Measurements from ENCODE around the gene GAL3ST1. TPM values are rescaled to one million over a fixed set of nuclear protein-coding genes. Genes with fewer than 3 reads are reported as not detected.
A peak's percentile ranks its signal among the peaks of the same experiment; 100 is the strongest.
"Not testable (repeated sequence)": the region's sequence is repeated elsewhere in the genome, so short reads cannot be mapped to it uniquely, and the experiment has no call there.

GAL3ST1 gene, protein sequence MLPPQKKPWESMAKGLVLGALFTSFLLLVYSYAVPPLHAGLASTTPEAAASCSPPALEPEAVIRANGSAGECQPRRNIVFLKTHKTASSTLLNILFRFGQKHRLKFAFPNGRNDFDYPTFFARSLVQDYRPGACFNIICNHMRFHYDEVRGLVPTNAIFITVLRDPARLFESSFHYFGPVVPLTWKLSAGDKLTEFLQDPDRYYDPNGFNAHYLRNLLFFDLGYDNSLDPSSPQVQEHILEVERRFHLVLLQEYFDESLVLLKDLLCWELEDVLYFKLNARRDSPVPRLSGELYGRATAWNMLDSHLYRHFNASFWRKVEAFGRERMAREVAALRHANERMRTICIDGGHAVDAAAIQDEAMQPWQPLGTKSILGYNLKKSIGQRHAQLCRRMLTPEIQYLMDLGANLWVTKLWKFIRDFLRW
- total RNA-seq: 2.6 TPM

DNA sequence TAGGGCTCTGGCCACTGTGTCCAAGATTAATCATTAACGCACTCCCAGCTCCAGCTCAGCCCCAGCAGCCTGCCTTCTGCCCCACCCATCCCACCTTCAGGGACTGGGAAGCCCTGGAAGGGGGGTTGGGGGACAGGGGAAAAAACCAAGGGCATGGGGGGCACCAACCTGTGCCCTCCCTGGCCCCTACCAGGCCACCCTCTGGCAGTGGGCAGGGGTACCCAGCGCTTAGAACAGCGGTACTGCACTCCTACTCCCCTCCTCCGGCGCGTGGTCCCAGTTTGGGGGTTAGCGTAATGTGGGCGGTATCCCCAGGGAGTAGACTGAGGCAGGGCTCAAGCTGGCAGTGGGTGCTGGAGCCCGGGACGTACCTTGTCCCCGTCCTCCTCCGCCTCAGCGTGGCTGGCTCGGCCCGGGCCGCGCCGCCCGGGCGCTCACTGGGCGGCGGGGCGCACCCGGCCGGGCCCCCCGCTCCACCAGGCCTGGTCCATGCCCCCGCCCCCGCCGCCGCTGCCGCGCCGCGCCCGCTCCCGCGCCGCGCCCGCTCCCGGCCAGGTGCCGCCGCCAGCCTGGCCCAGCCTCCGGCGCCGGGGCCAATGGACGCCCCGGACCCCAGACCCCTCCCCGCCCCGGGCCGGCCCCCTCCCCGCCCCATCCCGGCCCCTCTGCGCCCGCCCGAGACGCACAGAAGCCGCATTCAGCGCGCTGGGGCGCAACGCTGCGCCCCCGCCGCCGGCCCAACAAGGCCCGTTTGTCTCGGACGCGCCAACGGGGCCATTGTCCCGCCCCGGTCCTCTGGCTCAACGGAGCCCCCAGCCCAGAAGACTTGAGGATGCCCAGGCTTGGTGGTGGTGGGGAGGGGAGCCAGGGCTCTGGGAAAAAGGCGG lies at the start of gene GAL3ST1:
GAL3ST1 (minus strand) TSS at position 571 of the 887 bp plus-strand sequence. CDS start 17,273 bp downstream, outside the sequence.
- Histone ChIP-seq H3K27ac (ENCODE audit: low read depth, low read length) (no peak within 1 kb of the TSS), H3K36me3 (ENCODE audit: control insufficient read depth in 3 of 3, insufficient read depth in 3 of 3, low read length in 3 of 3) (peaks cover 33 to 39% (median 37%) of the 10 kb centered on the region in 3 donors), H3K9ac (ENCODE audit: low read depth in 1 of 3, low read length in 3 of 3) (peak within 1 kb of the TSS in 1 of 3 donors; percentile 33), H3K4me1 (ENCODE audit: control insufficient read depth in 3 of 3, insufficient read depth in 3 of 3, low read length in 3 of 3) (peaks cover 19 to 25% (median 24%) of the 10 kb centered on the region in 3 donors), H3K9me3 (ENCODE audit: control insufficient read depth in 3 of 3, low read length in 3 of 3) (no peaks in the 10 kb centered on the region), H3K4me3 (ENCODE audit: low read length in 3 of 3) (peak within 1 kb of the TSS in 1 of 3 donors; percentile 29), H3K27me3 (ENCODE audit: control insufficient read depth in 3 of 3, insufficient read depth in 3 of 3, low read length in 3 of 3) (no peaks in the 10 kb centered on the region)

DNA sequence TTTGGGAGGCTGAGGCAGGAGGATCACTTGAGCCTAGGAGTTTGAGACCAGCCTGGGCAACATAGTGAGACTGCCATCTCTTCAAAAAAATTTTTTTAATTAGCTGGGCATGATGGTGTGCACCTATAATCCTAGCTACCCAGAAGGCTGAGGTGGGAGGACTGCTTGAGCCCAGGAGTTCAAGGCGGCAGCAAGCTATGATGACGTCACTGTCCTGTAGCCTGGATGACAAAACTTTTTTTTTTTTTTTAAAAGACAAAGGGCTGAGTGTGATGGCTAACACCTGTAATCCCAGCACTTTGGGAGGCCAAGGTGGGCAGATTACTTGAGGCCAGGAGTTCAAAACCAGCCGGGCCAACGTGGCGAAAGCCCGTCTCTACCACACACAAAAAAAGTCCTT lies 45.4 kb upstream of the GAL3ST1 start:
- H3K9me3 ChIP-seq (ENCODE audit: control insufficient read depth in 3 of 3, low read length in 3 of 3); H3K27me3 ChIP-seq (ENCODE audit: control insufficient read depth in 3 of 3, insufficient read depth in 3 of 3, low read length in 3 of 3); H3K4me3 ChIP-seq (ENCODE audit: low read length in 3 of 3); H3K27ac ChIP-seq (ENCODE audit: low read depth, low read length); H3K4me1 ChIP-seq (ENCODE audit: control insufficient read depth in 3 of 3, insufficient read depth in 3 of 3, low read length in 3 of 3); H3K9ac ChIP-seq (ENCODE audit: low read depth in 1 of 3, low read length in 3 of 3): not testable (repeated sequence)
- H3K36me3 ChIP-seq (ENCODE audit: control insufficient read depth in 3 of 3, insufficient read depth in 3 of 3, low read length in 3 of 3): peaks cover 6 to 22% (median 8%) of the 10 kb centered on the region in 3 donors

DNA sequence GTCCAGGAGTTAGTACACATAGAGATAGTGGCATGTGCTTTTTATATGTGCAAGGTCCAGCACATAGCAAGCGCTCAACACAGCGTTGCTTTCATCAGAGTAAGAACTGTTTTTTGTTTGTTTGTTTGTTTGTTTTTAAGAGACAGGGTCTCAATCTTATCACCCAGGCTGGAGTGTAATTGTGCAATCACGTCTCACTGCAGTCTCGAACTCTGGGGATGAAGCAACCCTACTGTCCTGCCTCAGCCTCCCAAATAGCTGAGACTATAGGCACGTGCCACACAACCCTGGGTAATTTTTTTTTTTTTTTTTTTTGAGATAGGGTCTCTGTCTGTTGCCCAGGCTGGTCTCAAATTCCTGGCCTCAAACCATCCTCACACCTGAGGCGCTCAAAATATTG lies 43.4 kb upstream of the GAL3ST1 start:
- H3K36me3 ChIP-seq (ENCODE audit: control insufficient read depth in 3 of 3, insufficient read depth in 3 of 3, low read length in 3 of 3): peaks cover 6 to 27% (median 10%) of the 10 kb centered on the region in 3 donors
- H3K4me1 ChIP-seq (ENCODE audit: control insufficient read depth in 3 of 3, insufficient read depth in 3 of 3, low read length in 3 of 3): no peaks in the 10 kb centered on the region
- no peak overlapping the region for H3K4me3 ChIP-seq (ENCODE audit: low read length in 3 of 3)
- no peak overlapping the region for H3K27ac ChIP-seq (ENCODE audit: low read depth, low read length)
- no peaks in the 10 kb centered on the region for H3K9me3 ChIP-seq (ENCODE audit: control insufficient read depth in 3 of 3, low read length in 3 of 3)
- H3K27me3 ChIP-seq (ENCODE audit: control insufficient read depth in 3 of 3, insufficient read depth in 3 of 3, low read length in 3 of 3): no peaks in the 10 kb centered on the region
- no peak overlapping the region for H3K9ac ChIP-seq (ENCODE audit: low read depth in 1 of 3, low read length in 3 of 3)

DNA sequence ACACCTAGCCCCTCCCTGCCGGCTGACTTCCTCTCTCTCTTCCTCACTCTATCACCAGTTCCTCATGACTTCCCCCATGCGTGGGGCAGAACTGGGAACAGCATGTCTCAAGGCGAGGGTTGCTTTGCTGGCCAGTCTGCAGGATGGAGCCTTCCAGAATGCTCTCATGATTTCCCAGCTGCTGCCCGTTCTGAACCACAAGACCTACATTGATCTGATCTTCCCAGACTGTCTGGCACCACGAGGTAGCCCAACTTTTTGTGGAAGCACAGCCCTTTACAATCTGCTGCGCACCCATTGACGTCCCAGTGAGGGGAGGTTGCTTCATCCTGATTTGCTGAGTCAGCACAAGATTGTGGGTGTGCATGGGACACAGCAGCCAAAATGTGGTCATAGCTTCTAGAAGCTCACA lies 41.1 kb upstream of the GAL3ST1 start:
- Histone ChIP-seq H3K4me3 (ENCODE audit: low read length in 3 of 3) (no peak overlapping the region), H3K27ac (ENCODE audit: low read depth, low read length) (no peak overlapping the region), H3K4me1 (ENCODE audit: control insufficient read depth in 3 of 3, insufficient read depth in 3 of 3, low read length in 3 of 3) (no peaks in the 10 kb centered on the region), H3K9me3 (ENCODE audit: control insufficient read depth in 3 of 3, low read length in 3 of 3) (no peaks in the 10 kb centered on the region), H3K36me3 (ENCODE audit: control insufficient read depth in 3 of 3, insufficient read depth in 3 of 3, low read length in 3 of 3) (peaks cover 6 to 22% (median 6%) of the 10 kb centered on the region in 3 donors), H3K27me3 (ENCODE audit: control insufficient read depth in 3 of 3, insufficient read depth in 3 of 3, low read length in 3 of 3) (no peaks in the 10 kb centered on the region), H3K9ac (ENCODE audit: low read depth in 1 of 3, low read length in 3 of 3) (no peak overlapping the region)

DNA sequence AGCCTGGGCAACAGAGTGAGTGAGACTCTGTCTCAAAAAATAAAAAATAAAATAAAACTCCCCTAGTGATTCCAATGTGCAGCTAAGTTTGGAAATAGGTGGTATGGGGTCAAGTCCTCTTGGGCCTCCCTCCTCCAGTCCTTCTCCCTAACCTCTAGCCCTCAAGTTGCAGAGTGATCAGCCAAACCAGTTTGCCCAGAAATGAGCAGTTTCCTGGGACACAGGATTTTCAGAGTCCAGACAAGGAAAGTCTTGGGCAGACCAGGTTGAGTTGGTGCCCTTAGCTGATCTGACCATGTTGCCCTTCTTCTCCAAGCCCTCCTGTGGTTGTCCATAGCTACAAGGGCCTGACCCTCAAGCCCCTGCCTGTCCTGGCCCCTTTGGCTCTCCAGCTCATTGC lies 40.4 kb upstream of the GAL3ST1 start:
- Histone ChIP-seq H3K4me3 (ENCODE audit: low read length in 3 of 3) (no peak overlapping the region), H3K27ac (ENCODE audit: low read depth, low read length) (no peak overlapping the region), H3K9me3 (ENCODE audit: control insufficient read depth in 3 of 3, low read length in 3 of 3) (no peaks in the 10 kb centered on the region), H3K27me3 (ENCODE audit: control insufficient read depth in 3 of 3, insufficient read depth in 3 of 3, low read length in 3 of 3) (no peaks in the 10 kb centered on the region), H3K36me3 (ENCODE audit: control insufficient read depth in 3 of 3, insufficient read depth in 3 of 3, low read length in 3 of 3) (peaks cover 6 to 18% (median 6%) of the 10 kb centered on the region in 3 donors), H3K9ac (ENCODE audit: low read depth in 1 of 3, low read length in 3 of 3) (no peak overlapping the region), H3K4me1 (ENCODE audit: control insufficient read depth in 3 of 3, insufficient read depth in 3 of 3, low read length in 3 of 3) (peaks cover 0 to under 1% (median 0%) of the 10 kb centered on the region in 3 donors)

DNA sequence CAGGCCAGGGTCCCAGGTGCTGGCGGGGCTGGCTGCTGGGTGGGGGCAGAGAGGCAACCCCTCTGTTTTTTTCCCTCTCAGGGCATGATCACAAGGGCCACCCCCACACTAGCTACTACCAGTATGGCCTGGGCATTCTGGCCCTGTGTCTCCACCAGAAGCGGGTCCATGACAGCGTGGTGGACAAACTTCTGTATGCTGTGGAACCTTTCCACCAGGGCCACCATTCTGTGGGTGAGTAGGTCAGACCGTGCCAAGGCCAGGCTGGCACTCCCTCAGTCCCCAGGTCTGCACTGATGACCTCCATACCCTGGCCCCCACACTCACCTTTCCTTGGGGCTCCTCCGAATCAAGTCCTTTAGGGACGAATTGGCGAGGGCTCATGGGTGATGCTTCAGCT lies 39.8 kb upstream of the GAL3ST1 start:
- Histone ChIP-seq H3K4me3 (ENCODE audit: low read length in 3 of 3) (no peak overlapping the region), H3K27me3 (ENCODE audit: control insufficient read depth in 3 of 3, insufficient read depth in 3 of 3, low read length in 3 of 3) (no peaks in the 10 kb centered on the region), H3K9me3 (ENCODE audit: control insufficient read depth in 3 of 3, low read length in 3 of 3) (no peaks in the 10 kb centered on the region), H3K4me1 (ENCODE audit: control insufficient read depth in 3 of 3, insufficient read depth in 3 of 3, low read length in 3 of 3) (peaks cover 2 to 6% (median 4%) of the 10 kb centered on the region in 3 donors), H3K27ac (ENCODE audit: low read depth, low read length) (no peak overlapping the region), H3K9ac (ENCODE audit: low read depth in 1 of 3, low read length in 3 of 3) (no peak overlapping the region), H3K36me3 (ENCODE audit: control insufficient read depth in 3 of 3, insufficient read depth in 3 of 3, low read length in 3 of 3) (peaks cover 4 to 18% (median 5%) of the 10 kb centered on the region in 3 donors)

DNA sequence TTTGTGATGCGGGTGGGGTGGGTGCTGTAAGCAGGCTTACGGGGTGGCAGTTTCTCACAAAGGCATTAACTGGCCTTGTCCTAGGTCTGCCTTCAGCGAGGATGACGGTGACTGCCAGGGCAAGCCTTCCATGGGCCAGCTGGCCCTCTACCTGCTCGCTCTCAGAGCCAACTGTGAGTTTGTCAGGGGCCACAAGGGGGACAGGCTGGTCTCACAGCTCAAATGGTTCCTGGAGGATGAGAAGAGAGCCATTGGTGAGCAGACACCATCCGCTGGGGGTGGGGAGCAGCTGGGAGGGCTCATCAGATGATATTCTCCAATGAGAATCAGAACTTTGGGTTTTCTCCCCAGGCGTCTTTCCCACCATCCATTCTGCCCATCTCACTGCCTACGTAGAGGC lies 38.3 kb upstream of the GAL3ST1 start:
- Histone ChIP-seq H3K9ac (ENCODE audit: low read depth in 1 of 3, low read length in 3 of 3) (no peak overlapping the region), H3K36me3 (ENCODE audit: control insufficient read depth in 3 of 3, insufficient read depth in 3 of 3, low read length in 3 of 3) (peaks cover 3 to 18% (median 5%) of the 10 kb centered on the region in 3 donors), H3K9me3 (ENCODE audit: control insufficient read depth in 3 of 3, low read length in 3 of 3) (no peaks in the 10 kb centered on the region), H3K4me3 (ENCODE audit: low read length in 3 of 3) (no peak overlapping the region), H3K4me1 (ENCODE audit: control insufficient read depth in 3 of 3, insufficient read depth in 3 of 3, low read length in 3 of 3) (peaks cover 13 to 19% (median 14%) of the 10 kb centered on the region in 3 donors), H3K27ac (ENCODE audit: low read depth, low read length) (no peak overlapping the region), H3K27me3 (ENCODE audit: control insufficient read depth in 3 of 3, insufficient read depth in 3 of 3, low read length in 3 of 3) (no peaks in the 10 kb centered on the region)

DNA sequence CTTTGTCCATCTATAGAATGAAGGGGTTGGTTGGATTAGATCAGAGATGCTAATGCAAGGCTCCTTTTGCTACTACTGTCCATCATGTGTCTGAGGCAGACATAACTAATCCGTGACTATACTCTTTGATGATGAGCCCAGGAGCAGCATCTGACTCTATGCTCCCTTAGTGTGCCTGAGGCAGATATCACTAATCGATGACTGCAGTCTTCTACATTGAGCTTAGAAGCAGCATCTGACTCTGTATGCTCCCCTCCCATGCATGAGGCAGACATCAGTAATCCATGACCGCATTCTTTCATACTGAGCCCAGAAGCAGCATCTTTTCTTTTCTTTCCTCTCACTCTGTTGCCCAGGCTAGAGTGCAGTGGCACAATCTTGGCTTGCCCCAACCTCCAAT lies 36.7 kb upstream of the GAL3ST1 start:
- Histone ChIP-seq H3K4me3 (ENCODE audit: low read length in 3 of 3) (no peak overlapping the region), H3K36me3 (ENCODE audit: control insufficient read depth in 3 of 3, insufficient read depth in 3 of 3, low read length in 3 of 3) (peaks cover 0 to 13% (median 5%) of the 10 kb centered on the region in 3 donors), H3K27ac (ENCODE audit: low read depth, low read length) (no peak overlapping the region)

DNA sequence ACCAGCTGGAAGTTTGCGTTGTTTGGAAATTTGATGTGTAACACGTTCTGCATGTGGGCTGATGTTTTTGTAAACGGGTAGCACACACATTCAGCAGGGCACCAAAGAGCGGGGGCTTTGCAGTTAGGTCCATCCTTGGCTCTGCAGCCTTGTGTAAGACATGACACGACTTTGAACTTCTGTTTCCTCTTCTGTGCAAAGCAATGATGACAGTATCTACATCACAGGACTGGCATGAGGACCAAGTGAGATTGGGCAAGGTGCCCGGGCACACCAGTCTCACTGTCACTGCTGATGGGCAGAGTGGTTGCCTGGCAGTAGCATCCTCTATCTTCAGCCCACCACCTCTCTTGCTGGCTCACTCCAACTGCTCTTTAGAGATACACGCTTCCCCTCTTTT lies 35.8 kb upstream of the GAL3ST1 start:
- Histone ChIP-seq H3K9me3 (ENCODE audit: control insufficient read depth in 3 of 3, low read length in 3 of 3) (no peaks in the 10 kb centered on the region), H3K27ac (ENCODE audit: low read depth, low read length) (no peak overlapping the region), H3K36me3 (ENCODE audit: control insufficient read depth in 3 of 3, insufficient read depth in 3 of 3, low read length in 3 of 3) (peaks cover 0 to 11% (median 3%) of the 10 kb centered on the region in 3 donors), H3K9ac (ENCODE audit: low read depth in 1 of 3, low read length in 3 of 3) (no peak overlapping the region), H3K27me3 (ENCODE audit: control insufficient read depth in 3 of 3, insufficient read depth in 3 of 3, low read length in 3 of 3) (no peaks in the 10 kb centered on the region), H3K4me1 (ENCODE audit: control insufficient read depth in 3 of 3, insufficient read depth in 3 of 3, low read length in 3 of 3) (peaks cover 31 to 32% (median 31%) of the 10 kb centered on the region in 3 donors), H3K4me3 (ENCODE audit: low read length in 3 of 3) (no peak overlapping the region)

More for the DNA sequence above, 36.7 kb upstream of the GAL3ST1 start:
- peaks cover 25 to 27% (median 25%) of the 10 kb centered on the region in 3 donors for H3K4me1 ChIP-seq (ENCODE audit: control insufficient read depth in 3 of 3, insufficient read depth in 3 of 3, low read length in 3 of 3)
- H3K9me3 ChIP-seq (ENCODE audit: control insufficient read depth in 3 of 3, low read length in 3 of 3): no peaks in the 10 kb centered on the region
- H3K27me3 ChIP-seq (ENCODE audit: control insufficient read depth in 3 of 3, insufficient read depth in 3 of 3, low read length in 3 of 3): no peaks in the 10 kb centered on the region
- no peak overlapping the region for H3K9ac ChIP-seq (ENCODE audit: low read depth in 1 of 3, low read length in 3 of 3)

Data from skeletal muscle tissue (tissue), 4 donors.